T1000 (cell line): ENCODE results near the gene ISY1.

Source experiments
- DNase-seq: peaks from one replicate; lab custom pipeline; 2025; ENCODE audit warnings: mixed read lengths; lab: John Stamatoyannopoulos, UW

ISY1 gene

GRCh38 chr3:129087138-129087702, 73.6 kb downstream of the ISY1 start:
- no peak for DNase-seq

GRCh38 chr3:129085818-129086217, 75.0 kb downstream of the ISY1 start:
- no peak for DNase-seq

- no peak for DNase-seq
Observed at GRCh38 chr3:129085165-129085715, 75.6 kb downstream of the ISY1 start.

DNA sequence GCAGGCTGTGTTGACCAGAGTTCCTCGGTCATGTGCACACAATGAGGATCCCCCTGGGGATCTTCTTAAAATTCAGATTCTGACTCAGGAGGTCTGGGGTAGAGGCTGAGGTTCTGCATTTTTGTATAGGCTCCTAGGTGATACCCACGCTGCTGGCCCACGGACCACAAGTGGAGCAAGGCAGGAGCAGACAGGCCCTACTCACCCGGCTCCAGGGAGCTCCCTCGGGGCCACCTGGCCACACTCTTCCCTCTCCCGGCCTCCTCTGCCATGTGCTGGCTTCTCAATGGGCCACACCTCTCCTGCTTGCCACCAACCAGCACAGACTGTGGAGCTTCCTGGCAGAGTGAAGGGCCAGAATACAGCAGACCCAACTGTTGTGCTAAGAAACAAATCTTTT, 76.4 kb downstream of the ISY1 start:
- no peak for DNase-seq

DNA sequence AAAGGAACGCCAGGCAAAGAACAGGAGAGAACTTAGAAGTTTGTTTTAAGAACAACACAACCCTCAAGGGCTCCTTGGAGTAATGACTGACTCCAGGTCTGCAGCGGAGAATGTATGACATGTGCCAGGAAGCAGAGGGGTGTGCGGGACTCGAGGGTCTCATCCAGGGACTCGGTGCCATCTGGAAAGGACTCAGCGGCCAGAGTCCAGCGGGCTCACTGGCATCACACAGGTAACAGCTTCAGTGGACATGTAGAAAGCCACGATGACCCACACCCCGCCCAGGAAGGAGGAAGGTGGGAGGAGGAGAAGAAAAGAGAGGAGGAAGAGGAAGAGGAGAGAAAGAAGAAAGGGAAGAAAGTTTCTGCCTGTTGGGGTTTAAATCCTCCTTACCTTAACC, 78.8 kb downstream of the ISY1 start:
- DNase-seq = no peak

GRCh38 chr3:129081503-129081902, 79.4 kb downstream of the ISY1 start:
- DNase-seq = no peak

GRCh38 chr3:129078510-129078909, 82.4 kb downstream of the ISY1 start:
- DNase-seq = no peak
